ENCODE measurements around the gene PTPRK.

- TF ChIP-seq POLR2A (IDR thresholded peaks at IDR 0.05; ENCODE audit: low read depth, low read length), result no peak
- no peak for TF ChIP-seq POLR2AphosphoS5 (IDR thresholded peaks at IDR 0.05; ENCODE audit: low read depth, low read length)
These were observed 319.6 kb downstream of the PTPRK start for GRCh38 chr6:128200789-128201188.

Data from GM12891 (cell line).